Measurements from ENCODE around the gene NPPA. TPM values are rescaled to one million over a fixed set of nuclear protein-coding genes. Genes with fewer than 3 reads are reported as not detected.

The NPPA gene
- total and polyA plus RNA-seq, 2 experiments from 2014 or later: not detected

- H3K4me1 ChIP-seq (ENCODE audit: insufficient read depth): peaks cover 16% of the 10 kb centered on the region
- WGBS, 2 experiments (ENCODE audit: low coverage in 1 of 2, low lambda C conversion rate in 2 of 2, missing lambda C conversion rate in 2 of 2): 89 to 90% methylated on average over 21 of the region's 21 CpGs
- H3K4me3 ChIP-seq: no peak overlapping the region
- no peaks in the 10 kb centered on the region for H3K27me3 ChIP-seq (replicated peaks; ENCODE audit: insufficient read depth)
- peaks cover 26% of the 10 kb centered on the region for H3F3A ChIP-seq (ENCODE audit: insufficient read depth)
- no peak overlapping the region for H2AFZ ChIP-seq
- H3K9me2 ChIP-seq (ENCODE audit: insufficient read depth): no peaks in the 10 kb centered on the region
- TF ChIP-seq EZH2 (IDR thresholded peaks at IDR 0.05; ENCODE audit: insufficient read depth, poor library complexity, severe bottlenecking) (no peak), EZH2phosphoT487 (IDR thresholded peaks at IDR 0.05; ENCODE audit: insufficient read depth, low read depth) (no peak)
- no peak for DNase-seq
- H3K9me3 ChIP-seq (ENCODE audit: low read depth): no peaks in the 10 kb centered on the region
- H3K27ac ChIP-seq: no peak overlapping the region
- H3K9ac ChIP-seq: no peak overlapping the region
- H3K36me3 ChIP-seq (ENCODE audit: low read depth): no peaks in the 10 kb centered on the region
- H4K20me1 ChIP-seq (ENCODE audit: insufficient read depth): no peaks in the 10 kb centered on the region
- peaks cover 16% of the 10 kb centered on the region for H3K79me2 ChIP-seq (ENCODE audit: insufficient read depth)
- in situ Hi-C loops (cut with MboI): no loop called here
- H3K4me2 ChIP-seq (ENCODE audit: unreplicated experiment): no peak overlapping the region
Measured at GRCh38 chr1:11800756-11801433, 46.7 kb downstream of the NPPA start.

GRCh38 chr1:11800391-11800755 lies 47.2 kb downstream of the NPPA start:
- no peaks in the 10 kb centered on the region for H3K9me3 ChIP-seq (ENCODE audit: low read depth)
- in situ Hi-C loops (cut with MboI): no loop called here
- H3K4me3 ChIP-seq: no peak overlapping the region
- TF ChIP-seq EZH2phosphoT487 (IDR thresholded peaks at IDR 0.05; ENCODE audit: insufficient read depth, low read depth) (no peak), EZH2 (IDR thresholded peaks at IDR 0.05; ENCODE audit: insufficient read depth, poor library complexity, severe bottlenecking) (no peak)
- no peaks in the 10 kb centered on the region for H3K9me2 ChIP-seq (ENCODE audit: insufficient read depth)
- peaks cover 26% of the 10 kb centered on the region for H3F3A ChIP-seq (ENCODE audit: insufficient read depth)
- DNase-seq: no peak
- H2AFZ ChIP-seq: no peak overlapping the region
- H3K9ac ChIP-seq: no peak overlapping the region
- H4K20me1 ChIP-seq (ENCODE audit: insufficient read depth): no peaks in the 10 kb centered on the region
- H3K4me2 ChIP-seq (ENCODE audit: unreplicated experiment): no peak overlapping the region
- peaks cover 16% of the 10 kb centered on the region for H3K4me1 ChIP-seq (ENCODE audit: insufficient read depth)
- no peaks in the 10 kb centered on the region for H3K36me3 ChIP-seq (ENCODE audit: low read depth)
- no peak overlapping the region for H3K27ac ChIP-seq
- H3K27me3 ChIP-seq (replicated peaks; ENCODE audit: insufficient read depth): no peaks in the 10 kb centered on the region
- peaks cover 16% of the 10 kb centered on the region for H3K79me2 ChIP-seq (ENCODE audit: insufficient read depth)
- WGBS, 2 experiments (ENCODE audit: low coverage in 1 of 2, low lambda C conversion rate in 2 of 2, missing lambda C conversion rate in 2 of 2): 92 to 94% methylated on average over 8 of the region's 8 CpGs

GRCh38 chr1:11799896-11800295 lies 47.7 kb downstream of the NPPA start:
- no peak for TF ChIP-seq EZH2phosphoT487 (IDR thresholded peaks at IDR 0.05; ENCODE audit: insufficient read depth, low read depth)
- DNase-seq: no peak
- 86 to 91% methylated on average over 9 of the region's 9 CpGs for WGBS, 2 experiments (ENCODE audit: low coverage in 1 of 2, low lambda C conversion rate in 2 of 2, missing lambda C conversion rate in 2 of 2)
- no peaks in the 10 kb centered on the region for H3K36me3 ChIP-seq (ENCODE audit: low read depth)
- no peak overlapping the region for H2AFZ ChIP-seq
- H3K9me2 ChIP-seq (ENCODE audit: insufficient read depth): no peaks in the 10 kb centered on the region
- no peak overlapping the region for H3K4me2 ChIP-seq (ENCODE audit: unreplicated experiment)
- H3K4me3 ChIP-seq: no peak overlapping the region
- H3K4me1 ChIP-seq (ENCODE audit: insufficient read depth): peaks cover 14% of the 10 kb centered on the region
- in situ Hi-C loops (cut with MboI): no loop called here
- H3K79me2 ChIP-seq (ENCODE audit: insufficient read depth): peaks cover 12% of the 10 kb centered on the region; the same call in 1 of the 2 replicates
- H3K27ac ChIP-seq: no peak overlapping the region
- H3F3A ChIP-seq (ENCODE audit: insufficient read depth): peaks cover 22% of the 10 kb centered on the region
- no peaks in the 10 kb centered on the region for H3K27me3 ChIP-seq (replicated peaks; ENCODE audit: insufficient read depth)
- H4K20me1 ChIP-seq (ENCODE audit: insufficient read depth): no peaks in the 10 kb centered on the region
- no peaks in the 10 kb centered on the region for H3K9me3 ChIP-seq (ENCODE audit: low read depth)
- H3K9ac ChIP-seq: no peak overlapping the region

- no peaks in the 10 kb centered on the region for H3K9me2 ChIP-seq (ENCODE audit: insufficient read depth)
- no peaks in the 10 kb centered on the region for H3K27me3 ChIP-seq (replicated peaks; ENCODE audit: insufficient read depth)
- no peaks in the 10 kb centered on the region for H3K9me3 ChIP-seq (ENCODE audit: low read depth)
- no peak overlapping the region for H3K9ac ChIP-seq
- no peak overlapping the region for H2AFZ ChIP-seq
- H4K20me1 ChIP-seq (ENCODE audit: insufficient read depth): no peaks in the 10 kb centered on the region
- 95 to 97% methylated on average over 5 of the region's 5 CpGs for WGBS, 2 experiments (ENCODE audit: low coverage in 1 of 2, low lambda C conversion rate in 2 of 2, missing lambda C conversion rate in 2 of 2)
- TF ChIP-seq EZH2 (IDR thresholded peaks at IDR 0.05; ENCODE audit: insufficient read depth, poor library complexity, severe bottlenecking) (no peak), EZH2phosphoT487 (IDR thresholded peaks at IDR 0.05; ENCODE audit: insufficient read depth, low read depth) (no peak)
- H3K4me3 ChIP-seq: no peak overlapping the region
- in situ Hi-C loops (cut with MboI): no loop called here
- peaks cover 12% of the 10 kb centered on the region; the same call in 1 of the 2 replicates for H3K79me2 ChIP-seq (ENCODE audit: insufficient read depth)
- peaks cover 6% of the 10 kb centered on the region for H3K4me1 ChIP-seq (ENCODE audit: insufficient read depth)
- no peak overlapping the region for H3K4me2 ChIP-seq (ENCODE audit: unreplicated experiment)
- peaks cover 4% of the 10 kb centered on the region; the same call in 1 of the 2 replicates for H3K36me3 ChIP-seq (ENCODE audit: low read depth)
- H3F3A ChIP-seq (ENCODE audit: insufficient read depth): peaks cover 14% of the 10 kb centered on the region
- no peak overlapping the region for H3K27ac ChIP-seq
- no peak for DNase-seq
Measured at GRCh38 chr1:11799099-11799498, 48.5 kb downstream of the NPPA start.
